Ishikawa (cell line): ENCODE results near the gene TSPAN14.

Source experiments
- CREB1 ChIP-seq: IDR thresholded peaks from 2 replicates; pipeline ENCODE4 v1.6.1; 2012; ENCODE audit warnings: low read depth
- EP300 ChIP-seq: IDR thresholded peaks from 2 replicates; pipeline ENCODE4 v1.6.1; 2012; ENCODE audit warnings: borderline replicate concordance
- MAX ChIP-seq: IDR thresholded peaks from 2 replicates; pipeline ENCODE4 v1.6.1; 2012
- RAD21 ChIP-seq: IDR thresholded peaks from 2 replicates; pipeline ENCODE4 v1.6.1; 2012; ENCODE audit warnings: low read depth
- REST ChIP-seq: IDR thresholded peaks from 2 replicates; pipeline ENCODE4 v1.6.1; 2012; ENCODE audit warnings: low read depth, mild to moderate bottlenecking
- TAF1 ChIP-seq: IDR thresholded peaks from 2 replicates; pipeline ENCODE4 v1.6.1; 2012; ENCODE audit warnings: low read depth, mild to moderate bottlenecking
- TF ChIP-seq, protein P1 (sequence below): IDR thresholded peaks from 2 replicates; pipeline ENCODE4 v1.6.1; 2012

- TF ChIP-seq RAD21, result no peak
- TF ChIP-seq MAX, result no peak
- TF ChIP-seq EP300, result no peak
- no peak for TF ChIP-seq CREB1
- TF ChIP-seq REST, result no peak
- TF ChIP-seq TAF1, result no peak
- TF ChIP-seq, protein P1, sequence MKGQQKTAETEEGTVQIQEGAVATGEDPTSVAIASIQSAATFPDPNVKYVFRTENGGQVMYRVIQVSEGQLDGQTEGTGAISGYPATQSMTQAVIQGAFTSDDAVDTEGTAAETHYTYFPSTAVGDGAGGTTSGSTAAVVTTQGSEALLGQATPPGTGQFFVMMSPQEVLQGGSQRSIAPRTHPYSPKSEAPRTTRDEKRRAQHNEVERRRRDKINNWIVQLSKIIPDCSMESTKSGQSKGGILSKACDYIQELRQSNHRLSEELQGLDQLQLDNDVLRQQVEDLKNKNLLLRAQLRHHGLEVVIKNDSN, result no peak
These were observed 43.4 kb upstream of the TSPAN14 start for GRCh38 chr10:80410578-80411145.
